NCI-H2227 treated with DMSO at 0.1 percent for 48 hours (cell line): ENCODE measurements around the gene IGFBP3.

Source experiments
- DNase-seq: peaks from one replicate; lab custom pipeline; 2025; lab: John Stamatoyannopoulos, UW

The IGFBP3 gene

GRCh38 chr7:45872116-45873034, 48.7 kb downstream of the IGFBP3 start:
- DNase-seq = no peak

- no peak for DNase-seq
Observed at GRCh38 chr7:45869426-45869825, 51.6 kb downstream of the IGFBP3 start.

DNA sequence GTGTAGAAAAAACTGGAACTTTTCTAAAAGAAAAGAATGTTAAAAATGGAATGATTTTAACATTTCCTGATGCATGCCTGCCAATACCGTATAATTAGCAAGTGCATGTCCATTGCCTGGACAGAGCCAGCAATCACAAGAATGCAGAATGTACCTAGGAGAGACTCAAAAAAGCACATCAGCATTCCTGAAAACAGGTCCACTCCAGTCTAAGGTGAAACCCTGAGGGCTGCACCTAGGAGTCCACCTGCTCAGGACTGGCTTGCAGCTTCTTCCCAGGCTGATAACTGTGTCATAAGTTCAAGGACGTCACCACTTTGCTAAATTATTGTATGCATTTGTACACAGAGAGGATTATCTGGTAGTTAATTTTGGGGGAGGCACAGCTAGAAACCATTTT, 53.6 kb downstream of the IGFBP3 start:
- no peak for DNase-seq

GRCh38 chr7:45865594-45866410, 55.3 kb downstream of the IGFBP3 start:
- DNase-seq = no peak

GRCh38 chr7:45863715-45864114, 57.4 kb downstream of the IGFBP3 start:
- no peak for DNase-seq
